Measurements from ENCODE around the gene G6PD.

Gene G6PD

DNA sequence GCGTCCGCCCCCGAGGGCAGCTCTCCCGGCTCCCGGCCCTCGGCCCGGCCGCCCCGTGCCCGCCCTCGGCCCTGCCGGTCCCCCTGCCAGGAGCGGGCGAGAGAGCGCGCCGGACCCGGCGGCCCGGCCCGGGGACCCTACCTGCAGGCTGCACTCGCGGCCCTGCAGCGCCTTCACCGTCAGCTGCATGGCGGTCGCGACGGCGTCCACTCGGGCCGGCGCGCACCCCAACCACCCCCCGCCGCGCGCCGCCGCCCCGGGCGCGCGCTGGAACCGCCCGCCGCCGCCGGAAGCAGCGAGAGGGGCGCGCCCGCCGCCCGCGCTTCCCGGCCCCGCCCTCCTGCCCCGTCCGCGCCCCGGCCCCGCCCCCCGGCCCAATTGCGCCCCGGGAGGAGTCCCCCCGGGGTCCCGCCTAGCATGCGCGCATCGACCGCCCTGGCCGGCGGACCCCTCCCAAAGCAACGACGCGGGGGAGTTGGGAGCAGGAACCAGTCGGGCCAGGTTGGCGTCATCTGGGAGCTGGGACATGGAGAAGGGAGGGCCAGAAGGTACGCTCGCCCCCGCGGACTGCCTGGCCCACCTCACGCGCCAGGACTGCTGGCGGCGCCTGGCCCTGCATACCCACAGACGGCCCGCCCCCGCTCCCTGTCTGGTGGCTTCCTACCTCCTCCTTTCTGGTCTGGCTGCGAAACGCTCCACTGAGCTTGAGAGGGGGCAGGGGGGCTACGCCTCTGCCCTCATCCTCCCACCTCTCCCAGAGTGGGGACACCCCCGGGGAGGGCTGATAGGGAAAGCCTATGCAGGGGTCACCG is 60.0 kb downstream of the G6PD start, which contains the start of gene UBL4A:
Gene UBL4A, minus strand, starts transcription at position 220 of the 812 bp plus-strand sequence. Its CDS starts 31 bp downstream, at position 189.
- no peak for FAIRE-seq

DNA sequence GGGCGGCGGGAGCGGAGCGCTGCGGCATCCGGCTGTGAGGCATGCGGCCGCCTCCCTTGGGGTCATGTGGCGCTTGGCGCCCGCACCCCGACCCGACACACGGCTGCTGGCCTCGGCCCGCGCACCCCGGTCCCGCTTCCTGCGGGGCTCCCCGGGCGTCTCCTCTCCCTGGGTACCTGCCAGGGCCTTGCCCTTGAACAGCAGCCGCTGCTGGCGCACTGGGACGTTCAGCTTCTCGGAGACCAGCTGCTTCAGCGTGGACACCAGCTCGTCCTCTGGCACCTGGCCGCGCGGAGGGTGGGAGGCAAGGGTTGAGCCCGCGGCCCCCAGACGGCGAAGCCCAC is 60.6 kb downstream of the G6PD start:
- FAIRE-seq, result no peak

DNA sequence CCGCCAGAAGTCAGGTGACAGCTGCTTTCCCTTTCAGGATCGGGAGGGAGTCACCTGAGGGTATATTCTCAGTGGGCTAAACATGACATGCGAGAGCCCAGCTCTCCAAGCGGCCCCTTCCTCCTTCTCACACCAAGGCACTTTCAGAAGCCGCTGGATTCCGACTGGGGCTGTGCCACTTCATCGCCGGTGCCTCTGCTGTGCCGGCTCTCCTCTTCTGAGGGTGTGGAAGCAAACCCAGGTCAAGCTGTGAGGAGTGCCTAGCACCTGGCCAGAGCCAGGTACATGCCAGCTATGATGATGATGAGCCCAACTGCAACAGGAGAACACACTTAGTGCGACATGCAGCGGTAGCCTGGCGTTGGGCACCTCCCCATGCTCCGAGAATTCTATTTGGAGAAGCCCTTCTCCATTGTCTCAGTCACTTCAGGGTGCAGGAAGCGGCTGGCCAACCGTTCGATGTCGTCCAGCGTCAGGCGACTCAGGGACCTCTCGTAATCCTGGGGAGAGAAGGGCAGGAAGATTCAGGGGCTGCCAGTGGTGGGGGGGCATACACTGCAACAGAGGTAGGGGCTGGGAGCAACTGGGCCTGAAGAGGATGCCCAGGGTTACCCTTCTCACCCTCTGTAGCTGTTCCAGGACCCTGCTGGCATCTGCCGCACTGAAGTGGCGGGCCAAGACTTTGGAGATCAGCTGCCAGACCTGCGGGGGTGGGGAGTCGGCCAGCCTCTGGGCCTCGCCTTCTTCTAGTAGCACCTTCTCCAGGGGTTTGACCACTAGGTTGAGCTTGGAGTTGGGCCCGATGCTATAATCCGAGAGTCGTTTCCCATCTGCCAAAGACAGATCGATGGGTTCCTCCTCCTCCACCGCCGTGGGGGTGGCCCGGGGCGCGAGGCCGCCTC is 61.2 kb downstream of the G6PD start:
- FAIRE-seq, result no peak

DNA sequence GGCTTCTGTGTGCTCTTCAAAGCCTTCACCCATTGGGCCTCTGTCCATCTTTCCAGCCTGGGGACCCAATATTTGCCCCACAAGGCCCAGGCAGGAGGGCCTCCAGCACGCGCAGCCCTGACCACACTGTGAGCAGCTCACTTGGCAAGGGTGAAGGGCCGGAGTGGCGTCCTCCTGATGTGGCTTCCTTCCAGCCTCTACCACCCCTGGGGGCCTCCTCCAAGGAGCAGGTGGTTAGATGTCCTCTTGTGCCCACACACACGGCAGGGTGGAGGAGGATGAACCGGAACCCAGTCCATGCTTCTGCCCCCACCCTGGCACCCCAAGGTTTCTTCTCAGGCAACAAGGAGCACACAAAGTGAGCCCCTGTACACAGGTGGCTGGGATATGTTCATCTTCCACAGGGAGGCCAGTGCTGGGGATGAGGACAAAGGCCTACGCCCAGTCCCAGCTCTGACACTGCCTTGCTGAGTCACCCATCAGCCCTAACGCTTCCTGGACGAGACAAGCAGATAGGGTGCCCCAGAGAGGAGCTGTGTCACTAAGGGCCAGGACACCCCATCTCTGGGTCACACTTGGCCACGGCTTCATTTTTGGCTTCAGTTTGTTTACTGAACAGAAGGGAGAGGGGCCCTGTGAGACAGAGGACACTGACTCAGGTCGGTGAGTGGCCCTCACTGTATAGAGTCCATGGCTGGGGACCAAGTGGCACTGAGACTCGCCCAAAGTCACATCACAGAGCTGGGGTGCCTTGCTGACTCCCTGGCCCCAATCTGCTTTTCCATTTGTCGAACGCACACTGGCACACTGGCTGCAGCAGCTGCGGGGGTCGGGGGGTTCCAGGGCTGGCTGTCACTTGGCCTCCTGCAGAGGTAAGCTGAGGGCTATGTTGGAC is 62.1 kb downstream of the G6PD start:
- no peak for FAIRE-seq

DNA sequence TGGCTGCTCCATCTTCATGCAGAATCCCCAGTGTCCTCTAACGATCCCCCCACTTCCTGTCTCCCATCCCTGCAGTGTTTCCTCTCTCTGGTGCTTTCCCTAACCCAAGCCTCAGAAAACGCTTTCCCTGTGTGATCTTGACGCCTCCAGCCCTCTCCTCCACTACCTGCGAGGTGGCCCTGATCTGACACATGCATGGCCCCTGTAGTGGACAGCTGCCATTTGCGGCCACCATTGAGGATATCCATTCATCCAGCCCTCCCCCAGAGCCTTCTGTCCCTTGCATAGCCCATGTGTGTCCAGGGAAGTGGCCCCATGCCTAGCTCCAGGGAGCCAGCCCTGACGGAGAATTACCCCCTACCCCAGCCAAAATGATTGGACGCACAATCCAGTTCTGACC is 63.3 kb downstream of the G6PD start:
- no peak for FAIRE-seq

DNA sequence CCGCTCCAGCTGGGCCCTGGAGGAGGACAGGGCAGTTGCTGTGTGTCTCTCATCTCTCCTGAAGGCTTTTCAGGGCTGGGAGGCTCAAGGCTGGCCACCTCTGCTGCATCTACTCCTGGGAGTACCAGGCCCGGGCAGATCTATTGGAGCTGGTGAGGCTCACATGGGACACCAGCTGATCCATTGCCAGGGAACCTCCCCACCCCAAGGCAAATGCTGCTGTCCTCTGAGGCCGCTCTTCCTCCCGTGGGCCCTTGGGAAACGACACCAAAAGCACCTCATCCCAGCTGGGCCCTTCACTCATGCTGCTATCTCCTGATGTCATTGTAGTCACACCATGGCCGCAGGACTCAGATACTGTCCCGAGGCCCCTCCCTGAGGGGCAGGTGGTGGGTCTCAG is 63.9 kb downstream of the G6PD start:
- no peak for FAIRE-seq

DNA sequence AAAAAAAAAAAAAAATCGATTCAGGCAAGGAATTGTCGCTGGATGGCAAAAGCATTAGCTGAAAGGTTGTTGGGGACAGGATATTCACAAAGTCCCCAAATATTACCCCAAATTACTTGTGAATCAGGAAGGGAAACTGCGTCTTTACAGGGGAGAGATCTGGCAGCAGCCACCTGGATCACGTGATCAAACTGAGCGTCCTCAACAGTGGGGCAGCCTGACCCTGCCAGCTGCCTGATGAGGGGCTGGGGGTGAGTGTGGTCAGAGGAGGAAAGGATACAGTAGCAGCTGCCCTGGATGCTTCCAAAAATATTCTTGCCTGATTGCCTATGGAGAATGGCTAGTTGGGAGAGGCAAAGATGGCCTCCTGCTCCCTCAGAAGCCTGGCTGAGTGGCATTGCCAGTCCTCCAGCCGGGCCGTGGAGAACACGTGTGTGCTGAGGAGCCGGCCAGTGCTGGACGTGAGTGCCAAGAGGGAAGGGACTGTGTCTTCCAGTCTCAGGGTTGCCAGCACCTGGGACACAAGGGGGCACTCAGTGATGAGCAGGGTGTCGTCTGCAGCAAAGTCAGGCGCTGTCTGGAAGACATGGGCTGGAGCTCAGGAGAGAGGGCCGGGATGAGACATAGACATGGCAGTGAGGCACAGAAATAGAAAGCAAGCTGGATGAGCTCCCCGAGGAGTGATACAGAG is 64.6 kb downstream of the G6PD start:
- no peak for FAIRE-seq

Data from endometrium (tissue), 2 donors.